Central memory CD4-positive, alpha-beta T cell (primary cell): ENCODE results near the gene RAB6B.
"Not testable (repeated sequence)": the region's sequence is repeated elsewhere in the genome, so short reads cannot be mapped to it uniquely, and the experiment has no call there.

Source experiments
- DNase-seq: peaks from one replicate; pipeline ENCODE4 v3.0.0; 2022

The RAB6B gene

GRCh38 chr3:133804896-133805295 is 90.8 kb downstream of the RAB6B start:
- no peak for DNase-seq

- DNase-seq = no peak
Observed at GRCh38 chr3:133803469-133803868, 92.2 kb downstream of the RAB6B start.

DNA sequence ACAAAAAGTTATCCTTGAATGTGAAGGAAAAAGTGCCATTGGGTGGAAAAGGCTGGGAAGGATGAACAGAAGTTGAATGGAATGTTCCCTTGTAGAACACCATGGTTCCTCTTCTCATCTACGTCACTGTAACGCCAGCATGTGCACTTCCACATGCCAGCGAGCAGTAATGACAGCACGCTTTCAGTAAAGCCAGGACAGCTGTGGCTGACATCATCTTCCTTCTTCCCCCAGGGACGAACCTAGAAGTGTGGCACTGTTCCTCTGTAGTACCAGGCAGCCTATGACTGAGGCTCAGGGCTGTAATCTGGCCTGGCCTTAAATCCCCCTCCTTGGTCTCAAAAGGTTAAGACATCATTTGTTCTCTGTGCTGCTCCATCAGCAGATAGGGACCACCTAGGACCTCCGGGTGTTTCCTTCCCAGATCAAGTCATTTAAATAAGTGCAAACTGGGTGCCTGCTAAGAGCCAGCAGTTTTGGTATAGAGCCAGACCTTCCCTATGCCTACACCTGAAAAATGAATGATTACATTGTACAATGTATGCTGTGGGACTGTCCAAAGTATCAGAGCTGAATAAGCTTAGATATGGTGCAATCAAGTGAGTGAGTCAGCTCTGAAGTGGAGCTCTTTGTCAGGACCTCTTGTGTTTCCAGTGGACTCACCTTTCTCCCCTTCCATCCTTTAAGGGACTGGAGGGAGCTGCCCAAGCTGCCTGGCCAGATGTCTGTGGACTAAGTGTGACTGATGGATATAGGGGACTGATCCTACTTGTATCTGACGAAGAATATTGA is 95.7 kb downstream of the RAB6B start:
- DNase-seq = no peak

- DNase-seq = no peak
Observed at GRCh38 chr3:133797396-133798105, 98.1 kb downstream of the RAB6B start.

DNA sequence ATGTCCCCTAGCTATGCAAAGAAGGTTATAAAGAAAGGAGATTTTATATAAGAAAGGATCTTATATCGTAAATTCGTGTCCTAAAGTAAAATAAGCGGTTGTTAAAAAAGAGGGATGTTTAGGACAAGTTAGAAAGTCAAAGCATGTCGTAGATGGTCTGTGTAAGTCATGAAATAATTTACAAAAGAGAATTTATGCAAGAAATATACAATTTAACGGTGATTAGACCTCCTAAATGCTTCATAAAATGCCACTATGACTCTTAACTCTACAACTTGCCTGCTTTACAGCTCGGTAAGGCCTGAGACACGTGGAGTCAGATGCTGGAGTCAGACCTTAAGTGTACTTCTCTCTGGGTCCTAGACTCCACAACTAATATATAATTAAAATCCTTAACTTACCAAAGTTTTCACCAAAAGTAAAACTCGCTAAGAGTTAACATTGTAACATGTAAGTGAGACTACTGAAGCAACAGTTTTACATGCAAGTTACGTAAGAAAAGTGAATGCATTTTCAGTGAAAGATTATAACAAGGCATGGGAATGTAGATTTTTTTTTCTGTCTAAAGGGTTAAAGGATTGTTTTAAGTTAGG is 103.4 kb downstream of the RAB6B start:
- no peak for DNase-seq

DNA sequence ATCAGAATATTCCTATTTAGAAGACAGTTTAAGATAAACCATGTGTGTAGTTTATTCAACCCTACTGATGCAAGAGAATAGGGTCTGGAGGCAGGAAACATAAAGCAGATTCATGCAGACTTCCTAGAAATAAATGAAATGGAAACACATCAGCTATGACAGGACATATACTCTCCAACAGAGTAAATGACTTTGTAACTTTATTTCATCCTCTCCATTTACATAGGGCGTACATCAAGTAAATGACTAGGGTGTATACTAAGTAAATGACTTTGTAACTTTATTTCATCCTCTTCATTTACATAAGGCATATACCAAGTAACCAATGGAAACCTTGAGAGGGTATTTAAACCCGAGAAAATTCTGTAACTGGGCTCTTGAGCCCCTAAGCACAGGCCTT is 107.7 kb downstream of the RAB6B start:
- DNase-seq = no peak

DNA sequence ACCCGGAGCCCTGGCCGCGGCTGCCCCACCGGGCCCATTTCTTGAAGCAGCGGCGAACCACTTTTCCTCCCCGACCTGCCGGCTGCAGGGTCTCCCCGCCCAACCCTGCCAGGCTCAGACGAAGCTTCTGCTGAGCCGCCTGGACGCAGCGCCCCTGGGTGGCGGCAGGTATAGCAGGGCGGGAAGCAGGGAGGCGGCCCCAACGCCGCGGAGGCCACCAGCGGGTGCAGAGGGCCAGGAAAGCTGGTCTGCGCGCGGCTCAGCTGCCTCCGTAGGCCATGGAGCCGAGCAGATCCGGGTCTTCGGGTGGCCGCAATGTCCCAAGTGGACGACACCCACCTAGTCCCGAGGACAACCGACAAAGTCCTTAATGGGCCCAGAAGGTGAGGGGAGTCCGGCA is 111.9 kb downstream of the RAB6B start:
- DNase-seq = no peak

- no peak for DNase-seq
Observed at GRCh38 chr3:133782454-133782853, 113.2 kb downstream of the RAB6B start.

GRCh38 chr3:133781570-133781969 is 114.1 kb downstream of the RAB6B start:
- no peak for DNase-seq

- DNase-seq = not testable (repeated sequence)
Observed at GRCh38 chr3:133780756-133781155, 114.9 kb downstream of the RAB6B start.

DNA sequence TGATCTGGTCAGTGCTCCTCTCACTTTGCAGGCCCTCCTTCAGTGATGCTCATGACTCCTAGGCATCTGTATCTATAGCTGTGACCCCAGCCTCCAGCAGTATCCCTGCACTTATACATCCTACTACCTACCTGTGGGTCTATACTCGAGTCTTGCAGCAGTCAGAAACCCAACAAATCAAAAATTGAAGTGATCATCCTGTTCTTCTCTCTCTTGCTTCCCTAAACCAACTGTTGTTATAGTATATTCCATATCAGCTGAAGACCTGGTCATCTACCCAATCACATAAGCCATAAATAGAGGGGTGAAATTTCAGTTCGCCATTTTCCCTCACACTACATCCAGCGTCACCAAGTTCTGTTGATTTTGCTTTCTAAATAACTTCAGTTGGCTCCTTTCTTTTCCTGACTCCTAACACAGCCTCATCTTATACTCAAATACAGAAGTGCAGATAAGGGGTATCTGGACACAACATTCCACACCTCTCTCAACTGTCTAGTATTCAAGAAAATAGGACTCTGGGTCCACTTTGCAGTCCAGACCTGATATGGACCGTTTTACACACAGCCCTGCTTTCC is 116.0 kb downstream of the RAB6B start:
- no peak for DNase-seq

GRCh38 chr3:133777807-133778568 is 117.7 kb downstream of the RAB6B start:
- no peak for DNase-seq

GRCh38 chr3:133776794-133777438 is 118.8 kb downstream of the RAB6B start:
- no peak for DNase-seq

- DNase-seq = no peak
Observed at GRCh38 chr3:133775835-133776234, 119.8 kb downstream of the RAB6B start.

- DNase-seq = no peak
Observed at GRCh38 chr3:133775309-133775708, 120.4 kb downstream of the RAB6B start.
